Testis (tissue), 3 donors: ENCODE data around the gene ZNF311. TPM values are rescaled to one million over a fixed set of nuclear protein-coding genes. Genes with fewer than 3 reads are reported as not detected.

Experiments used
- DNase-seq: peaks from one replicate; pipeline ENCODE4 v3.0.0-alpha.2; 2019
- H3K27ac ChIP-seq, 2 donors: fragments of 200-600 bp; sonication (generic); one replicate each; pipeline ENCODE4 v1.5.1; 2019
- H3K27me3 ChIP-seq: fragments of 200-600 bp; sonication (generic); one replicate; pipeline ENCODE4 v1.5.1; 2019
- H3K36me3 ChIP-seq: fragments of 200-600 bp; sonication (generic); one replicate; pipeline ENCODE4 v1.5.1; 2017; ENCODE audit warnings: low read depth; ENCODE audit errors: missing control alignments
- H3K4me1 ChIP-seq: fragments of 200-600 bp; sonication (generic); one replicate; pipeline ENCODE4 v1.5.1; 2019
- H3K4me3 ChIP-seq, 2 donors: fragments of 200-600 bp; sonication (generic); one replicate each; pipeline ENCODE4 v1.5.1; 2017 to 2019
- H3K9me3 ChIP-seq: fragments of 200-600 bp; sonication (generic); one replicate; pipeline ENCODE4 v1.5.1; 2017
- POLR2A ChIP-seq: fragments of 450-650 bp; IDR thresholded peaks from one replicate; pipeline ENCODE4 v1.6.1; 2017; ENCODE audit warnings: antibody characterized with exemption, mild to moderate bottlenecking, moderate library complexity
- WGBS, 2 donors: methylation state at CpG; one replicate each; pipeline ENCODE4 v1.1.5; 2018; 5-methylcytosine and 5-hydroxymethylcytosine counted together
- intact Hi-C: fragments of 100-400 bp; cut with DNase I; formaldehyde crosslinking; loops from one replicate; pipeline ENCODE4 v1.15.1; 2023; ENCODE audit warnings: low total_unique reads
- polyA plus RNA-seq: library from polyadenylated mRNA; stranded (reverse); fragments of 350-450 nt; fragmentation: Illumina TruSeq; extraction: RNeasy Lipid Tissue Mini Kit (QIAGEN cat#74804); gene quantifications from one replicate; pipeline ENCODE4 v1.2.3, GENCODE V29; 2014; ENCODE audit warnings: low read depth, low replicate concordance; ENCODE audit not compliant: insufficient read depth
- total RNA-seq, 2 donors: library from RNA; depleted of rRNA; stranded (reverse); fragments of >200 nt; gene quantifications; one replicate each; pipeline ENCODE4 v1.2.3, GENCODE V29; 2016
- TF ChIP-seq, protein P1 (sequence below), 3 experiments: fragments of 450-650 bp in 2 of 3; fragments of 200-600 bp in 1 of 3; sonication (generic) in 1 of 3; IDR thresholded peaks; one replicate each; pipeline ENCODE4 v1.5.1; 2016 to 2019; ENCODE audit warnings: antibody characterized with exemption in 3 of 3, mild to moderate bottlenecking in 2 of 3, moderate library complexity in 1 of 3

Gene ZNF311
- total and polyA plus RNA-seq, 3 donors from 2014 or later = 3.5 to 5.8 (median 5.0) TPM

DNA sequence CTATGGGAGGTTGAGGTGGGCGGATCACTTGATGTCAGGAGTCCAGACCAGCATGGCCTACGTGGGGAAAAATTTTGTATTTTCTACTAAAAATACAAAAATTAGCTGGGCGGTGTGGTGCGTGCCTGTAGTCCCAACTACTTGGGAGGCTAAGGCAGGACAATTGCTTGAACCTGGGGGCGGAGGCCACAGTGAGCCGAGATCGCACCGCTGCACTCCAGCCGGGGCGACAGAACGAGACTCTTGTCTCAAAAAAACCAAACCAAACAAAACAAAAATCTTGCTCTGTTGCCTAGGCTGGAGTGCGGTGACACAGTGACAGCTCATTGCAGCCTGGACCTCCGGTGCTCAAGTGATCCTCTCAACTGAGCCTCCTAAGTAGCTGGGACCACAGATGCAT lies 23.7 kb upstream of the ZNF311 start:
- intact Hi-C loops = no loop called here
- no peak overlapping the region for H3K4me3 ChIP-seq
- 85 to 92% methylated on average over 13 of the region's 13 CpGs for WGBS, 2 donors
- TF ChIP-seq, protein P1, sequence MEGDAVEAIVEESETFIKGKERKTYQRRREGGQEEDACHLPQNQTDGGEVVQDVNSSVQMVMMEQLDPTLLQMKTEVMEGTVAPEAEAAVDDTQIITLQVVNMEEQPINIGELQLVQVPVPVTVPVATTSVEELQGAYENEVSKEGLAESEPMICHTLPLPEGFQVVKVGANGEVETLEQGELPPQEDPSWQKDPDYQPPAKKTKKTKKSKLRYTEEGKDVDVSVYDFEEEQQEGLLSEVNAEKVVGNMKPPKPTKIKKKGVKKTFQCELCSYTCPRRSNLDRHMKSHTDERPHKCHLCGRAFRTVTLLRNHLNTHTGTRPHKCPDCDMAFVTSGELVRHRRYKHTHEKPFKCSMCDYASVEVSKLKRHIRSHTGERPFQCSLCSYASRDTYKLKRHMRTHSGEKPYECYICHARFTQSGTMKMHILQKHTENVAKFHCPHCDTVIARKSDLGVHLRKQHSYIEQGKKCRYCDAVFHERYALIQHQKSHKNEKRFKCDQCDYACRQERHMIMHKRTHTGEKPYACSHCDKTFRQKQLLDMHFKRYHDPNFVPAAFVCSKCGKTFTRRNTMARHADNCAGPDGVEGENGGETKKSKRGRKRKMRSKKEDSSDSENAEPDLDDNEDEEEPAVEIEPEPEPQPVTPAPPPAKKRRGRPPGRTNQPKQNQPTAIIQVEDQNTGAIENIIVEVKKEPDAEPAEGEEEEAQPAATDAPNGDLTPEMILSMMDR (IDR thresholded peaks at IDR 0.05) = no peak
- no peak for TF ChIP-seq POLR2A
- no peaks in the 10 kb centered on the region for H3K36me3 ChIP-seq
- no peaks in the 10 kb centered on the region for H3K27me3 ChIP-seq
- no peak for DNase-seq
- H3K9me3 ChIP-seq = no peaks in the 10 kb centered on the region
- H3K27ac ChIP-seq = no peak overlapping the region
- no peaks in the 10 kb centered on the region for H3K4me1 ChIP-seq

DNA sequence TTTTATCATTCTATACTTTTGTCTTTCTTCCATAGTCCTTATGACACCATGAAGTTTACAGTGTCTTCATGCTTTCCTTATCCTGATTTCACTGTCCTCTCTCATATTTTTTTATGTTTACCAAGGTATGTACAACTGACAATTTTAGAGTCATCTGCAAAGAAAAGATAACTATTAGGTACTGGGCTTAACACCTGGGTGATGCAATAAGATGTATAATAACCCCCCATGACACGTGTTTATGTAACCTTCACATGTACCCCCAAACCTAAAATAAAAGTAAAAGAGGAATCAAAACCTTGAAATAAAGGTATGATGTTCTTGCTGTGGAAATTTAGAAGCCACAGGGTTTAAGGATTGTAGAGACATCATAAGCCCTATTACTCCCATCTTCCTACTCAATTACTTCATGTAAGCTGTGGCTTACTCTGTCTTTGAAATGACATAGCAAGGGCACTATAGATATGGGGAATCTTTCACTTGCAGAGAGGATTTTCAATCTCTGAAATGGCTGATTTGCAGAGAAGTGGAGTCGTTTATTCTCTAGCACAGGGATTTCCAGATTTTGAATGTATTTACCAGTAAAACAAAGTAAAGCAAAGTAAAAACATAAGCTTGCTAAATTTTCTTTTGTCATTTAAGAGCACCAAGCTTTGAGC lies 20.9 kb upstream of the ZNF311 start:
- TF ChIP-seq, protein P1 (IDR thresholded peaks at IDR 0.05) = no peak
- TF ChIP-seq POLR2A = no peak
- Histone ChIP-seq H3K4me3 (no peak overlapping the region), H3K36me3 (no peaks in the 10 kb centered on the region), H3K4me1 (no peaks in the 10 kb centered on the region), H3K27me3 (no peaks in the 10 kb centered on the region), H3K9me3 (no peaks in the 10 kb centered on the region), H3K27ac (no peak overlapping the region)
- WGBS, 2 donors = 49 to 63% methylated on average over 2 of the region's 2 CpGs
- intact Hi-C loops = no loop called here
- DNase-seq = no peak

DNA sequence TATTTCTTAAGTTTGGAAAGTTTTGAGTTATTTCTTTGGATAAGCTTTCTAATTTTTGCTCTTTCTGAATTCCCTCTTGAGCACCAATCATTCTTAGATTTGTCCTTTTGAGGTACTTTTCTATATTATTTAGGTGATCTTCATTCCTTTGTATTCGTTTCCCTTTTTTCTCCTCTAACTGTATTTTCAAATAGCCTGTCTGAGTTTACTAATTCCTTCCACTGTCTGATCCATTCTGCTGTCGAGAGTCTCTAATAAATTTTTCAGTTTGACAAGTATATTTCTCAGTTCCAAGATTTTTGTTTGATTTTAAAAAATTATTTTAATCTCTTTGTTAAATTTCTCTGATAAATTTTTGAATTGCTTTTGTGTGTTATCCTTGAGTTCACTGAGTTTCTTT lies 16.3 kb upstream of the ZNF311 start:
- 79 to 83% methylated on average over 2 of the region's 2 CpGs for WGBS, 2 donors
- intact Hi-C loops = no loop called here

DNA sequence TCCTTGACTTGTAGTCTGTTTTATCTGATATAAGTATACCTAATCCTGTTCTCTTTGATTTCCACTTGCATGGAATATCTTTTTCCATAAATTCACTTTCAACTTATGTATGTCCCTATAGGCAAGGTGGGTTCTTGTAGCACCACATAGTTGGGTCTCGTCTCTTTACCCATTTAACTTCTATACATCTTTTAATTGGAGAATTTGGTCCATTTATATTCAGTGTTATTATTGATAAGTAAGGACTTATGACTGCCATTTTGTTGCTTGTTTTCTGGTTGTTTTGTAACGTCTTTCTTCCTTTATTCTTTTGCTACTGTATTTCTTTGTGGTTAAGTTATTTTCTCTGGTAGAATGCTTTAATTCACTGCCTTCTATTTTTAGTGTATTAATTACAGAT lies 14.5 kb upstream of the ZNF311 start:
- Histone ChIP-seq H3K27ac (no peak overlapping the region), H3K9me3 (no peaks in the 10 kb centered on the region), H3K4me3 (no peak overlapping the region), H3K27me3 (no peaks in the 10 kb centered on the region), H3K4me1 (no peaks in the 10 kb centered on the region), H3K36me3 (no peaks in the 10 kb centered on the region)
- DNase-seq = no peak
- WGBS, 2 donors = 61 to 65% methylated on average over 2 of the region's 2 CpGs
- intact Hi-C loops = no loop called here
- TF ChIP-seq POLR2A = no peak

More for the DNA sequence above, 16.3 kb upstream of the ZNF311 start:
- Histone ChIP-seq H3K9me3 (no peaks in the 10 kb centered on the region), H3K27ac (no peak overlapping the region), H3K36me3 (no peaks in the 10 kb centered on the region), H3K27me3 (no peaks in the 10 kb centered on the region), H3K4me3 (no peak overlapping the region), H3K4me1 (no peaks in the 10 kb centered on the region)
- no peak for DNase-seq
- TF ChIP-seq POLR2A = no peak
- TF ChIP-seq, protein P1 (IDR thresholded peaks at IDR 0.05) = no peak

DNA sequence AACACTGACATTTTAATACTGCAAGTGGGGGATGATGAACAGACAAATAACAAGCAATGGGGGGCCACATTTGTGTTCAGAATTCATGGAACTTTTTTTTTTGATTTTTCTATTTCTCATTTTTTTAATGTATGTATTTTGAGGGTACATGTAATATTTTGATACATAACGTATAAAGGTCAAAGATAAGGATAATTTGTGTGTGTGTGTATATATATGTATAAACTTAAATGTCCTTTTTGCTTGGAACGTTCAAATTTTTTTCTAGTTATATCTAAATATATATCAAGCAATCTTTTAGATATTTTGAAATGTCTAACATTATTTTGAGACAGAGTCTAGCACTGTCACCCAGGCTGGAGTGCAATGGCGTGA lies 12.3 kb upstream of the ZNF311 start:
- Histone ChIP-seq H3K9me3 (no peaks in the 10 kb centered on the region), H3K4me3 (peak overlapping the region; percentile 54 to 62), H3K36me3 (no peaks in the 10 kb centered on the region), H3K4me1 (no peaks in the 10 kb centered on the region), H3K27me3 (no peaks in the 10 kb centered on the region), H3K27ac (no peak overlapping the region)
- WGBS, 2 donors = 27 to 36% methylated on average over 3 of the region's 3 CpGs
- no peak for DNase-seq
- TF ChIP-seq, protein P1 (IDR thresholded peaks at IDR 0.05) = no peak
- no peak for TF ChIP-seq POLR2A
- intact Hi-C loops = no loop called here
